Endothelial cell of umbilical vein (primary cell): Measurements from ENCODE around the gene DLL1. TPM values are rescaled to one million over a fixed set of nuclear protein-coding genes. Genes with fewer than 3 reads are reported as not detected.

Source experiments
- BruUV-seq: library from RNA; stranded (reverse); fragments of 400-500 nt; replicated peaks from 2 replicates; lab custom pipeline; 2021; lab: Mats Ljungman, UMichigan
- CTCF ChIA-PET: fragments of 300-600, 350-600 bp; sonication (Branson Sonifier 250); formaldehyde crosslinking; loops from one replicate; lab custom pipeline; 2021; ENCODE audit warnings: antibody characterized with exemption, inconsistent platforms; lab: Charles Lee
- POLR2A ChIA-PET: fragments of 300-600, 350-600 bp; sonication (Branson Sonifier 250); formaldehyde crosslinking; loops from one replicate; lab custom pipeline; 2021; ENCODE audit warnings: antibody characterized with exemption, inconsistent platforms; lab: Charles Lee
- DNase-seq: peaks from one replicate; pipeline ENCODE4 v3.0.0-alpha.2; 2011; ENCODE audit warnings: low read depth, low spot score
- FAIRE-seq: peaks from 2 replicates; lab custom pipeline; 2011; peaks lifted over from hg19 to GRCh38; lab: Jason Lieb, UNC
- H2AFZ ChIP-seq: 2 replicates; pipeline ENCODE4 v1.6.0; 2012; ENCODE audit warnings: low read depth, low read length, control low read depth, inconsistent platforms
- H3K27ac ChIP-seq: 2 replicates; pipeline ENCODE4 v1.5.1; 2011; ENCODE audit warnings: low read depth, mild to moderate bottlenecking, control low read depth, low read length, moderate library complexity; ENCODE audit not compliant: insufficient read depth
- H3K27me3 ChIP-seq, 2 experiments: 2 replicates each; pipeline versions ENCODE4 v1.6.0 to v1.6.1; 2011; ENCODE audit warnings: low read length in 2 of 2, mixed read lengths in 1 of 2; ENCODE audit not compliant: control insufficient read depth in 2 of 2, insufficient read depth in 2 of 2
- H3K36me3 ChIP-seq, 2 experiments: 2 replicates in 1 of 2; 3 replicates in 1 of 2; pipeline ENCODE4 v1.5.1; 2011; ENCODE audit warnings: low read length in 2 of 2, mild to moderate bottlenecking in 1 of 2, moderate library complexity in 1 of 2; ENCODE audit not compliant: control insufficient read depth in 2 of 2, insufficient read depth in 2 of 2; ENCODE audit errors: extremely low read depth in 1 of 2
- H3K4me1 ChIP-seq: 3 replicates; pipeline ENCODE4 v1.5.1; 2011; ENCODE audit warnings: mild to moderate bottlenecking, low read length; ENCODE audit not compliant: control insufficient read depth, insufficient read depth; ENCODE audit errors: extremely low read depth
- H3K4me2 ChIP-seq: 2 replicates; pipeline ENCODE4 v1.6.1; 2011; ENCODE audit warnings: low read length, control low read depth, mixed read lengths; ENCODE audit not compliant: insufficient read depth
- H3K4me3 ChIP-seq, 3 experiments: fragments of 200-600 bp in 1 of 3; sonication (generic), shearing (Covaris generic) in 1 of 3; replicated peaks in 1 of 3; 2 replicates each; pipeline ENCODE4 v1.5.1; 2011 to 2016; ENCODE audit warnings: control low read depth in 3 of 3, low read length in 3 of 3, mild to moderate bottlenecking in 2 of 3, inconsistent platforms in 1 of 3, low read depth in 1 of 3, moderate library complexity in 1 of 3; ENCODE audit not compliant: insufficient read depth in 1 of 3
- H3K79me2 ChIP-seq: 2 replicates; pipeline ENCODE4 v1.6.0; 2012; ENCODE audit warnings: low read length, inconsistent platforms; ENCODE audit not compliant: control insufficient read depth, insufficient read depth
- H3K9ac ChIP-seq: replicated peaks from 2 replicates; pipeline ENCODE3; 2011; ENCODE audit warnings: low read length, control low read depth; ENCODE audit not compliant: insufficient read depth; ENCODE audit errors: extremely low read depth
- H3K9me1 ChIP-seq: replicated peaks from 3 replicates; pipeline ENCODE4 v1.6.0; 2011; ENCODE audit warnings: mild to moderate bottlenecking, low read length; ENCODE audit not compliant: control insufficient read depth, insufficient read depth; ENCODE audit errors: extremely low read depth
- H3K9me3 ChIP-seq: replicated peaks from 2 replicates; pipeline ENCODE4 v1.5.1; 2012; ENCODE audit warnings: low read length, inconsistent platforms; ENCODE audit not compliant: control insufficient read depth, insufficient read depth
- H4K20me1 ChIP-seq: replicated peaks from 2 replicates; pipeline ENCODE3; 2011; ENCODE audit warnings: mild to moderate bottlenecking, low read length; ENCODE audit not compliant: control insufficient read depth, insufficient read depth; ENCODE audit errors: extremely low read depth
- CTCF ChIP-seq, 2 donors: IDR thresholded peaks; 1 replicate in 1 of 2; 2 replicates in 1 of 2; pipeline ENCODE4 v1.5.1; 2011; ENCODE audit warnings: low read length in 2 of 2, mild to moderate bottlenecking in 2 of 2, moderate library complexity in 2 of 2, control low read depth in 1 of 2, inconsistent platforms in 1 of 2, low read depth in 1 of 2; ENCODE audit not compliant: insufficient read depth in 1 of 2; ENCODE audit errors: extremely low read depth in 1 of 2
- EZH2 ChIP-seq: IDR thresholded peaks from 2 replicates; pipeline ENCODE4 v1.6.1; 2012; ENCODE audit warnings: borderline replicate concordance, low read depth, mild to moderate bottlenecking, moderate library complexity, low read length, inconsistent platforms; ENCODE audit not compliant: severe bottlenecking
- GATA2 ChIP-seq: IDR thresholded peaks from 2 replicates; pipeline ENCODE4 v1.7.0; 2011; ENCODE audit warnings: low read depth, mild to moderate bottlenecking, moderate library complexity, mixed read lengths, low read length; ENCODE audit not compliant: insufficient read length, insufficient read depth
- MAX ChIP-seq: IDR thresholded peaks from 2 replicates; pipeline ENCODE4 v1.6.1; 2011; ENCODE audit not compliant: insufficient read depth, insufficient read length
- MYC ChIP-seq: IDR thresholded peaks from one replicate; pipeline ENCODE4 v1.6.1; 2011; ENCODE audit warnings: mild to moderate bottlenecking, low read depth, low read length
- POLR2A ChIP-seq: IDR thresholded peaks from 2 replicates; pipeline ENCODE4 v1.6.1; 2012; ENCODE audit warnings: low read depth, mild to moderate bottlenecking, control low read depth, low read length
- POLR2AphosphoS5 ChIP-seq: IDR thresholded peaks from 2 replicates; pipeline ENCODE4 v1.6.1; 2012; ENCODE audit warnings: low read depth, mild to moderate bottlenecking, control low read depth, low read length, moderate library complexity; ENCODE audit not compliant: insufficient read depth
- dilution Hi-C: fragments of 300-500 bp; cut with MboI; formaldehyde crosslinking; loops from one replicate; pipeline ENCODE4 v1.15.0; 2019; ENCODE audit warnings: low sequenced_read_pairs; ENCODE audit not compliant: extremely low pct_ligation_motif_present
- intact Hi-C: fragments of 100-400 bp; cut with micrococcal nuclease; formaldehyde crosslinking; loops from one replicate; pipeline ENCODE4 v1.10.0; 2022
- polyA plus RNA-seq, 4 experiments: library from polyadenylated mRNA; depleted of rRNA in 3 of 4; stranded (reverse) in 3 of 4; unstranded in 1 of 4; fragments of >200 nt; gene quantifications; 2 replicates each; pipeline versions ENCODE4 v1.2.1 to v1.2.3, GENCODE V29; 2011 to 2012; ENCODE audit warnings: missing spikeins in 1 of 4
- total RNA-seq: library from RNA; stranded (reverse); gene quantifications from 2 replicates; pipeline ENCODE4 v1.2.3, GENCODE V29; 2021

The DLL1 gene
- total and polyA plus RNA-seq, 2 donors (not counting 3 experiments of a cell fraction or from before 2014, with no cell fraction given), result 1.4 to 2.3 TPM

- Histone ChIP-seq H3K9me3 (no peaks in the 10 kb centered on the region), H4K20me1 (no peaks in the 10 kb centered on the region), H3K4me2 (no peak overlapping the region), H3K27ac (no peak overlapping the region), H3K79me2 (peaks cover 57% of the 10 kb centered on the region), H3K27me3 (no peaks in the 10 kb centered on the region), H3K9me1 (no peaks in the 10 kb centered on the region), H3K4me3 (no peak overlapping the region), H3K9ac (no peak overlapping the region), H2AFZ (no peak overlapping the region), H3K36me3 (no peaks in the 10 kb centered on the region), H3K4me1 (peaks cover 8% of the 10 kb centered on the region)
- TF ChIP-seq GATA2, result no peak
- TF ChIP-seq EZH2, result no peak
- no peak for TF ChIP-seq POLR2A
- TF ChIP-seq MYC, result no peak
- TF ChIP-seq CTCF (IDR thresholded peaks at IDR 0.05; ENCODE audit: extremely low read depth in 1 of 2, insufficient read depth in 1 of 2, low read depth in 1 of 2, low read length in 2 of 2), result no peak
- TF ChIP-seq POLR2AphosphoS5, result no peak
- no peak for FAIRE-seq
- ChIA-PET CTCF (no interaction called here), POLR2A (no interaction called here)
- no TSS peak for BruUV-seq
- DNase-seq, result no peak
- dilution Hi-C loops, result no loop called here
- intact Hi-C loops, result no loop called here
Observed at GRCh38 chr6:170313716-170314295, 22.9 kb upstream of the DLL1 start.

GRCh38 chr6:170312876-170313275 is 22.0 kb upstream of the DLL1 start:
- DNase-seq (no peak), FAIRE-seq (no peak)
- Histone ChIP-seq H3K4me1 (peaks cover 8% of the 10 kb centered on the region), H2AFZ (no peak overlapping the region), H3K36me3 (no peaks in the 10 kb centered on the region), H3K79me2 (peaks cover 66% of the 10 kb centered on the region), H3K9ac (no peak overlapping the region), H3K9me3 (no peaks in the 10 kb centered on the region), H4K20me1 (no peaks in the 10 kb centered on the region), H3K27me3 (no peaks in the 10 kb centered on the region), H3K9me1 (no peaks in the 10 kb centered on the region), H3K4me2 (no peak overlapping the region), H3K27ac (no peak overlapping the region), H3K4me3 (no peak overlapping the region)
- ChIA-PET POLR2A (no interaction called here), CTCF (no interaction called here)
- dilution Hi-C loops, result no loop called here
- no TSS peak for BruUV-seq
- no peak for TF ChIP-seq POLR2AphosphoS5
- no peak for TF ChIP-seq EZH2
- TF ChIP-seq POLR2A, result no peak
- TF ChIP-seq GATA2, result no peak
- TF ChIP-seq MAX, result no peak
- intact Hi-C loops, result no loop called here
